H9 (cell line): ENCODE data around the gene UTF1. TPM values are rescaled to one million over a fixed set of nuclear protein-coding genes. Genes with fewer than 3 reads are reported as not detected.

ENCODE experiments used
- DNase-seq: peaks from one replicate; pipeline ENCODE4 v3.0.0-alpha.2; 2017
- H2AFZ ChIP-seq: one replicate; pipeline ENCODE4 v1.6.1; 2013; ENCODE audit warnings: mild to moderate bottlenecking, low read length, control low read depth, moderate library complexity
- H2AK5ac ChIP-seq: 2 replicates; pipeline ENCODE4 v1.6.1; 2013; ENCODE audit warnings: low read length, control low read depth, mixed read lengths; ENCODE audit not compliant: insufficient read length
- H2BK120ac ChIP-seq: one replicate; pipeline ENCODE4 v1.6.1; 2013; ENCODE audit warnings: low read depth, mild to moderate bottlenecking, low read length, control low read depth, inconsistent platforms; ENCODE audit not compliant: poor library complexity, severe bottlenecking
- H2BK12ac ChIP-seq: 2 replicates; pipeline ENCODE4 v1.6.1; 2013; ENCODE audit warnings: low read length, control low read depth, mixed read lengths, low read depth; ENCODE audit not compliant: insufficient read length
- H2BK15ac ChIP-seq: 2 replicates; pipeline ENCODE4 v1.6.1; 2013; ENCODE audit warnings: low read depth, low read length, control low read depth
- H2BK20ac ChIP-seq: one replicate; pipeline ENCODE4 v1.6.1; 2013; ENCODE audit warnings: low read depth, mild to moderate bottlenecking, low read length, control low read depth, inconsistent platforms; ENCODE audit not compliant: poor library complexity, severe bottlenecking
- H2BK5ac ChIP-seq: 2 replicates; pipeline ENCODE4 v1.6.1; 2013; ENCODE audit warnings: low read length, control low read depth, mixed read lengths; ENCODE audit not compliant: insufficient read length
- H3K14ac ChIP-seq: 2 replicates; pipeline ENCODE4 v1.6.1; 2013; ENCODE audit warnings: low read length, control low read depth; ENCODE audit not compliant: insufficient read depth
- H3K18ac ChIP-seq: 2 replicates; pipeline ENCODE4 v1.6.1; 2013; ENCODE audit warnings: low read depth, mild to moderate bottlenecking, mixed read lengths, low read length, control low read depth; ENCODE audit not compliant: insufficient read length
- H3K23ac ChIP-seq: 2 replicates; pipeline ENCODE4 v1.6.1; 2013; ENCODE audit warnings: low read length, control low read depth, mixed read lengths, low read depth; ENCODE audit not compliant: insufficient read length
- H3K23me2 ChIP-seq: 2 replicates; pipeline ENCODE4 v1.6.1; 2013; ENCODE audit warnings: low read depth, mild to moderate bottlenecking, mixed read lengths, low read length, control low read depth; ENCODE audit not compliant: insufficient read length, poor library complexity, severe bottlenecking
- H3K27ac ChIP-seq: 2 replicates; pipeline ENCODE4 v1.5.1; 2013; ENCODE audit warnings: low read length, control low read depth, mixed read lengths, low read depth; ENCODE audit not compliant: insufficient read length
- H3K27me3 ChIP-seq: 2 replicates; pipeline ENCODE4 v1.6.1; 2013; ENCODE audit warnings: low read length, control low read depth, inconsistent platforms; ENCODE audit not compliant: insufficient read depth
- H3K4ac ChIP-seq: 2 replicates; pipeline ENCODE4 v1.6.1; 2013; ENCODE audit warnings: low read depth, mild to moderate bottlenecking, control low read depth, inconsistent platforms, low read length, moderate library complexity
- H3K4me1 ChIP-seq: 2 replicates; pipeline ENCODE4 v1.6.1; 2013; ENCODE audit warnings: low read length, control low read depth, inconsistent platforms; ENCODE audit not compliant: insufficient read depth
- H3K4me2 ChIP-seq: 2 replicates; pipeline ENCODE4 v1.6.1; 2013; ENCODE audit warnings: low read length, control low read depth, mixed read lengths; ENCODE audit not compliant: insufficient read length, insufficient read depth
- H3K56ac ChIP-seq: 2 replicates; pipeline ENCODE4 v1.6.1; 2013; ENCODE audit warnings: low read depth, mild to moderate bottlenecking, mixed read lengths, low read length, control low read depth; ENCODE audit not compliant: insufficient read length
- H3K79me1 ChIP-seq: 2 replicates; pipeline ENCODE4 v1.6.1; 2013; ENCODE audit warnings: low read depth, mild to moderate bottlenecking, moderate library complexity, low read length, control low read depth, inconsistent platforms; ENCODE audit not compliant: insufficient read depth, poor library complexity, severe bottlenecking
- H3K79me2 ChIP-seq: 2 replicates; pipeline ENCODE4 v1.6.1; 2013; ENCODE audit warnings: low read length, control low read depth, inconsistent platforms; ENCODE audit not compliant: insufficient read depth
- H3K9ac ChIP-seq: 2 replicates; pipeline ENCODE4 v1.6.1; 2013; ENCODE audit warnings: low read length, control low read depth, mixed read lengths; ENCODE audit not compliant: insufficient read length; ENCODE audit errors: extremely low read depth
- H3K9me3 ChIP-seq: one replicate; pipeline ENCODE4 v1.6.1; 2013; ENCODE audit warnings: low read depth, low read length, inconsistent platforms; ENCODE audit not compliant: control insufficient read depth
- H3T11ph ChIP-seq: one replicate; pipeline ENCODE4 v1.6.1; 2013; ENCODE audit warnings: mild to moderate bottlenecking, low read length, control low read depth, inconsistent platforms
- H4K20me1 ChIP-seq: one replicate; pipeline ENCODE4 v1.6.1; 2013; ENCODE audit not compliant: control insufficient read depth, insufficient read length, insufficient read depth
- H4K5ac ChIP-seq: 2 replicates; pipeline ENCODE4 v1.6.1; 2013; ENCODE audit warnings: low read depth, mild to moderate bottlenecking, mixed read lengths, low read length, control low read depth; ENCODE audit not compliant: insufficient read length
- H4K8ac ChIP-seq: replicated peaks from 2 replicates; pipeline ENCODE4 v1.6.1; 2013; ENCODE audit warnings: low read length, control low read depth, mixed read lengths, low read depth; ENCODE audit not compliant: insufficient read length
- H4K91ac ChIP-seq: 2 replicates; pipeline ENCODE4 v1.6.1; 2013; ENCODE audit warnings: low read depth, mild to moderate bottlenecking, moderate library complexity, mixed read lengths, low read length, control low read depth; ENCODE audit not compliant: insufficient read length
- H3K27ac Mint-ChIP-seq, 3 experiments: 2 replicates in 2 of 3; 3 replicates in 1 of 3; pipeline ENCODE4 v1.8.0; 2020 to 2021; ENCODE audit warnings: mixed read lengths in 3 of 3, mild to moderate bottlenecking in 1 of 3, moderate library complexity in 1 of 3
- H3K27me3 Mint-ChIP-seq: 2 replicates; pipeline ENCODE4 v1.8.0; 2021; ENCODE audit warnings: low read depth, mild to moderate bottlenecking, moderate library complexity, mixed read lengths
- H3K36me3 Mint-ChIP-seq, 3 experiments: 2 replicates in 2 of 3; 3 replicates in 1 of 3; pipeline ENCODE4 v1.8.0; 2020 to 2021; ENCODE audit warnings: low read depth in 3 of 3, mixed read lengths in 3 of 3; ENCODE audit not compliant: insufficient read depth in 1 of 3
- H3K4me1 Mint-ChIP-seq, 2 experiments: 2 replicates each; pipeline ENCODE4 v1.8.0; 2020; ENCODE audit warnings: mixed read lengths in 2 of 2
- H3K4me3 Mint-ChIP-seq, 2 experiments: 2 replicates in 1 of 2; 3 replicates in 1 of 2; pipeline ENCODE4 v1.8.0; 2020 to 2021; ENCODE audit warnings: mild to moderate bottlenecking in 2 of 2, mixed read lengths in 2 of 2, moderate library complexity in 1 of 2
- H3K9me3 Mint-ChIP-seq, 2 experiments: 2 replicates in 1 of 2; 3 replicates in 1 of 2; pipeline ENCODE4 v1.8.0; 2020; ENCODE audit warnings: mild to moderate bottlenecking in 2 of 2, mixed read lengths in 2 of 2, moderate library complexity in 1 of 2
- CTCF ChIP-seq: fragments of 200-600 bp; sonication (generic); conservative IDR thresholded peaks from 3 replicates; pipeline ENCODE4 v1.8.0; 2021; ENCODE audit warnings: antibody characterized with exemption, mild to moderate bottlenecking
- WGBS: extraction: QIAGEN DNeasy Blood & Tissue Kit; methylation state at CpG from one replicate; pipeline ENCODE4 v1.1.7; 2013; ENCODE audit warnings: missing lambda C conversion rate, low lambda C conversion rate, mixed read lengths; ENCODE audit not compliant: insufficient read length; ENCODE audit errors: extremely low coverage; 5-methylcytosine and 5-hydroxymethylcytosine counted together
- total RNA-seq: library from RNA; stranded (reverse); gene quantifications from 2 replicates; pipeline ENCODE4 v1.2.1, GENCODE V29; 2021

UTF1 gene
- total RNA-seq, 1 experiment from 2014 or later = 31.5 TPM

DNA sequence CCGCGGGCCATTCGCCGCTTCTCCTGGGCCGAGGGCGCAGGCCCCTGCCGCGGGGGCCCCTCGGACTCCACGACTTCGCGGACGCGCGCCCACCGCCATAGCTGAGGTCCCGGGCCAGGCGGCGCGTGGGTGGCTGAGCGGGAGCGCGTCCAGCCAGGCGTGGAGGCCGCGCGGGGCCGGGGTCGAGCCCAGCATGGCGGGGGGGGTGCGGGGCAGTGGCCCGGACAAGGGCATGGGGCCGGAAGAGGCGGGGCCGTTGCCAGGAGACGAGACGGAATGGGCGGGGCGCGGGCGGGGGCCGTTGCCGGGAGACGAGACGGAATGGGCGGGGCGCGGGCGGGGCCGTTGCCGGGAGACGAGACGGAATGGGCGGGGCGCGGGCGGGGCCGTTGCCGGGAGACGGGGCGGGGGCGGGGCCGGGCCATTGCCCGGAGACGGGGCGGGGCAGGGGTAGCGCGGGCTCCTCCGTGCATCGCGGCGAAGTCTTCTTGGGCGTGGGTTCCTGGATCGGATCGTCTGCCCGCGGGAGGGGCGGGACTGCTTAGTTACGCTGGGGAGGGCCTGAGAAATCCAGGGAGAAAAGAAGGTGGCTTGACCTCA, 31.8 kb downstream of the UTF1 start:
- Histone ChIP-seq H3K9me3 (no peaks in the 10 kb centered on the region), H2AK5ac (no peak overlapping the region), H3K14ac (no peak overlapping the region), H3K4me2 (peak overlapping the region; percentile 52), H3K23me2 (peaks cover 7% of the 10 kb centered on the region), H2BK20ac (no peak overlapping the region), H2AFZ (no peak overlapping the region), H3K18ac (no peak overlapping the region), H3K27ac (no peak overlapping the region), H2BK15ac (no peak overlapping the region), H4K20me1 (peaks cover 3% of the 10 kb centered on the region), H3K79me2 (no peaks in the 10 kb centered on the region), H4K91ac (no peak overlapping the region), H2BK120ac (no peak overlapping the region), H2BK5ac (no peak overlapping the region), H3K4me1 (no peaks in the 10 kb centered on the region), H4K8ac (no peak overlapping the region), H3K56ac (no peak overlapping the region), H3K27me3 (no peaks in the 10 kb centered on the region; the same call in 1 of the 2 replicates), H3K4ac (no peak overlapping the region), H4K5ac (no peak overlapping the region), H3K9ac (no peak overlapping the region), H3K79me1 (no peaks in the 10 kb centered on the region), H3K23ac (no peak overlapping the region), H2BK12ac (no peak overlapping the region), H3T11ph (no peak overlapping the region)
- no CpG with 5 or more reads among the region's 79 CpGs for WGBS
- no peaks in the 10 kb centered on the region for H3K9me3 Mint-ChIP-seq
- H3K36me3 Mint-ChIP-seq = no peaks in the 10 kb centered on the region
- H3K4me1 Mint-ChIP-seq = peaks cover 11 to 28% of the 10 kb centered on the region in 2 experiments
- TF ChIP-seq CTCF = no peak
- no peak overlapping the region for H3K27ac Mint-ChIP-seq
- peak; percentile 69 for DNase-seq
- H3K4me3 Mint-ChIP-seq = peak overlapping the region; percentile 66 to 79
- H3K27me3 Mint-ChIP-seq = peaks cover 19% of the 10 kb centered on the region
